ENCODE measurements around the gene LZTFL1.

DNA sequence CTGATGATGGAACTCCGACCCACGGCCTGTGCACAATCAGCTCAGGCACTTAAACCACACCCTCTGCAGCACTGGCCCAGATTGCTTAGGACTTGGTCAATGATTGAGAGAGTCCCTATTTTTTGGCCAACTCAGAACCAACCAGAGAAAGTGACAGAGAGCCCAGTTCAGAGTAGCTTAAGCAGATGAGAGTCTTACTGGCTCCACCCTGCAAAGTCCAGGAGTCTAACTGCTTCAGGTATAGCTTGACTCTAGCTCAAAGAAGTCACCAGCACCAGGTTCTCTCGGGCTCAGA is 65.7 kb downstream of the LZTFL1 start:
- TF ChIP-seq GATA3 (IDR thresholded peaks at IDR 0.05; ENCODE audit: low read depth, low read length) = no peak
- no peak for TF ChIP-seq GATA2 (IDR thresholded peaks at IDR 0.05; ENCODE audit: low read depth, low read length)

Measured in SH-SY5Y (cell line).